ENCODE data around the gene DCBLD1. TPM values are rescaled to one million over a fixed set of nuclear protein-coding genes. Genes with fewer than 3 reads are reported as not detected.
"Not testable (repeated sequence)": the region's sequence is repeated elsewhere in the genome, so short reads cannot be mapped to it uniquely, and the experiment has no call there.

DCBLD1 gene
- total RNA-seq, 1 donor from 2014 or later = 14.2 TPM

DNA sequence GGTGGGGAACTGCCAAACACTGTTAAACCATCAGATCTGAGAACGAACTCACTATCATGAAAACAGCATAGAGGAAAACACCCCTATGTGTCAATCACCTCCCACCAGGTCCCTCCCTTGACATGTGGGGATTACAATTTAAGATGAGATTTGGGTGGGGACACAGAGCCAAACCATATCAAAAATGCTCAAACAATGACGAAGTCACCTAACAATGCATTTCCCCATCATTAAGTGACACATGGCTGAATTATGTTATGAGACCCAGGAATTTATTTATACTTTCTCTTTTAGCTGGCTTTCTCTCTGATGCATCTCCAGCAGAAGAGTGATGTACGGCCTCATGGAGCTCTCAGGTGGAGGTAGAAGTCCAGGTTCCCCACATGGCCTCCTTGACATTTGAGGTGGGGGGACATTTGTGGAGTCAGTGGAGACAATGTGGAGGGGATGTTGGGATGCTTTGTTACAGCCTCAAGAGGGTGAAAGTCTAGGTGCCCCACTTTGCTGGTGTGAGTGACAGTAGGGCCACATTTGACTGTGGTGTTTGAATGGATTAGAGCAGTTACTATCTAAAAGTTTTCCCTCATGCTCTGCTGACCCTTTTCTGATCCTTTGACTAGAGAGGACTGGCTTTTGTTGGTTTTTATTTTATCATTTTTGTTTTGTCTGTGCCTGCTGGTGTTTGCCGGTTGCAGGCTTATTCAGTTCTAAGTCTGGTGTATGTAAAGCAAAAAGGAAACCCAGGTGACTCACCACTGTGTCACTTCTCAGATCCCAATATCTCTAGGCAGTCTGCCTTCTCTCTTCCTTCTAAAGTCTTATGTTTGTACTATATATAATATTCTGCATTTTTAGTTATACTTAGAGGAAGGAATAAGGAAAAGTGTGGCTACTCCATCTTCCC is 18.5 kb upstream of the DCBLD1 start:
- Histone ChIP-seq H3K9me3 (no peaks in the 10 kb centered on the region), H3K36me3 (no peaks in the 10 kb centered on the region), H3K27ac (no peak overlapping the region), H3K4me3 (no peak overlapping the region), H3K27me3 (no peaks in the 10 kb centered on the region), H3K4me1 (no peaks in the 10 kb centered on the region)
- DNase-seq (ENCODE audit: extremely low spot score in 2 of 2) = no peak
- intact Hi-C loops (cut with DNase I) = no loop called here
- TF ChIP-seq POLR2AphosphoS5 (IDR thresholded peaks at IDR 0.05; ENCODE audit: insufficient read depth in 1 of 2, low read depth in 1 of 2) (no peak), POLR2A (IDR thresholded peaks at IDR 0.05) (no peak)
- TF ChIP-seq, protein P1, sequence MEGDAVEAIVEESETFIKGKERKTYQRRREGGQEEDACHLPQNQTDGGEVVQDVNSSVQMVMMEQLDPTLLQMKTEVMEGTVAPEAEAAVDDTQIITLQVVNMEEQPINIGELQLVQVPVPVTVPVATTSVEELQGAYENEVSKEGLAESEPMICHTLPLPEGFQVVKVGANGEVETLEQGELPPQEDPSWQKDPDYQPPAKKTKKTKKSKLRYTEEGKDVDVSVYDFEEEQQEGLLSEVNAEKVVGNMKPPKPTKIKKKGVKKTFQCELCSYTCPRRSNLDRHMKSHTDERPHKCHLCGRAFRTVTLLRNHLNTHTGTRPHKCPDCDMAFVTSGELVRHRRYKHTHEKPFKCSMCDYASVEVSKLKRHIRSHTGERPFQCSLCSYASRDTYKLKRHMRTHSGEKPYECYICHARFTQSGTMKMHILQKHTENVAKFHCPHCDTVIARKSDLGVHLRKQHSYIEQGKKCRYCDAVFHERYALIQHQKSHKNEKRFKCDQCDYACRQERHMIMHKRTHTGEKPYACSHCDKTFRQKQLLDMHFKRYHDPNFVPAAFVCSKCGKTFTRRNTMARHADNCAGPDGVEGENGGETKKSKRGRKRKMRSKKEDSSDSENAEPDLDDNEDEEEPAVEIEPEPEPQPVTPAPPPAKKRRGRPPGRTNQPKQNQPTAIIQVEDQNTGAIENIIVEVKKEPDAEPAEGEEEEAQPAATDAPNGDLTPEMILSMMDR (IDR thresholded peaks at IDR 0.05) = no peak

GRCh38 chr6:117464700-117465099 is 17.8 kb upstream of the DCBLD1 start:
- H3K9me3 ChIP-seq = no peaks in the 10 kb centered on the region
- no peak overlapping the region for H3K27ac ChIP-seq
- DNase-seq (ENCODE audit: extremely low spot score in 2 of 2) = no peak
- no peaks in the 10 kb centered on the region for H3K27me3 ChIP-seq
- H3K4me1 ChIP-seq = no peaks in the 10 kb centered on the region
- intact Hi-C loops (cut with DNase I) = no loop called here
- TF ChIP-seq POLR2A (IDR thresholded peaks at IDR 0.05) = no peak
- no peak for TF ChIP-seq POLR2AphosphoS5 (IDR thresholded peaks at IDR 0.05; ENCODE audit: insufficient read depth in 1 of 2, low read depth in 1 of 2)
- TF ChIP-seq, protein P1 (IDR thresholded peaks at IDR 0.05) = no peak
- H3K4me3 ChIP-seq = no peak overlapping the region
- no peaks in the 10 kb centered on the region for H3K36me3 ChIP-seq

DNA sequence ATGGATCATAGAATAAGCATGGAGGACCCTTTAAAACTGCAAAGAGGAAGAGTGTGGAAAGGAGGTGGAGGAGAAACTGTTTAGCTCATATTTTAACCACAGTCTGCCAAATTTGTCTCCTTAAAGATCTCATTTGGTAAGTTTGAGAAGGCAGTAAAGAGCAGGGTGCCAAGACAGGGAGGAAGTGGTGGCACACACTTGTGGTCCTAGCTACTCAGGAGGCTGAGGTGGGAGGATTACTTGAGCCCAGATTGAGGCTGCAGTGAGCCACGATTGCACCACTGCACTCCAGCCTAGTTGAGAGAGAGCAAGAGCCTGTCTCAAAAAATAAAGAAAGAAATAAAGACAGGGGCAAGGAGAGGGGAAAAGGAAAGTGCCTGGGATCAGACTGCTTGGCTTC is 16.8 kb upstream of the DCBLD1 start:
- Histone ChIP-seq H3K4me3 (no peak overlapping the region), H3K4me1 (no peaks in the 10 kb centered on the region), H3K27me3 (no peaks in the 10 kb centered on the region), H3K27ac (no peak overlapping the region), H3K36me3 (no peaks in the 10 kb centered on the region), H3K9me3 (no peaks in the 10 kb centered on the region)
- no peak for TF ChIP-seq POLR2A (IDR thresholded peaks at IDR 0.05)
- TF ChIP-seq, protein P1 (IDR thresholded peaks at IDR 0.05) = no peak
- no peak for TF ChIP-seq POLR2AphosphoS5 (IDR thresholded peaks at IDR 0.05; ENCODE audit: insufficient read depth in 1 of 2, low read depth in 1 of 2)
- no peak for DNase-seq (ENCODE audit: extremely low spot score in 2 of 2)
- intact Hi-C loops (cut with DNase I) = no loop called here

DNA sequence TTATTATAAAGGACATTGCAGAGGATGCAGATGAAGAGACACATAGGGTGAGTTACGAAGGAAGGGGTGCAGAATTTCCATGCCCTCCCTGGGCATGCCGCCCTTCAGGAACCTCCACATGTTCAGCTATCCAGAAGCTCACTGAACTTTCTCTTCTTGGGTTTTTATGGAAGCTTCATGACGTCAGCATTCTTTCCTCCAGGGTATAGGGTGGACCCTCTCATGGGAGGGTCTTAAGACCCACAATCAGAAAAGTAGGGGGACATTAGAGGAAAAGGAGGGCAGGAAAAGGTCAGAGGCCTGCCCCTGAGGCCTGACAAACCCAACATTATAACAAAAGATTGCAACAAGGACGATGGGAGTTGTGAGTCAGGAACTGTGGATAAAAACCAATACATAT is 14.6 kb upstream of the DCBLD1 start:
- Histone ChIP-seq H3K27me3 (no peaks in the 10 kb centered on the region), H3K36me3 (no peaks in the 10 kb centered on the region), H3K4me1 (no peaks in the 10 kb centered on the region), H3K27ac (no peak overlapping the region), H3K9me3 (no peaks in the 10 kb centered on the region), H3K4me3 (no peak overlapping the region)
- TF ChIP-seq, protein P1 (IDR thresholded peaks at IDR 0.05) = no peak
- TF ChIP-seq POLR2A (IDR thresholded peaks at IDR 0.05) = no peak
- no peak for TF ChIP-seq POLR2AphosphoS5 (IDR thresholded peaks at IDR 0.05; ENCODE audit: insufficient read depth in 1 of 2, low read depth in 1 of 2)
- intact Hi-C loops (cut with DNase I) = no loop called here
- DNase-seq (ENCODE audit: extremely low spot score in 2 of 2) = no peak

DNA sequence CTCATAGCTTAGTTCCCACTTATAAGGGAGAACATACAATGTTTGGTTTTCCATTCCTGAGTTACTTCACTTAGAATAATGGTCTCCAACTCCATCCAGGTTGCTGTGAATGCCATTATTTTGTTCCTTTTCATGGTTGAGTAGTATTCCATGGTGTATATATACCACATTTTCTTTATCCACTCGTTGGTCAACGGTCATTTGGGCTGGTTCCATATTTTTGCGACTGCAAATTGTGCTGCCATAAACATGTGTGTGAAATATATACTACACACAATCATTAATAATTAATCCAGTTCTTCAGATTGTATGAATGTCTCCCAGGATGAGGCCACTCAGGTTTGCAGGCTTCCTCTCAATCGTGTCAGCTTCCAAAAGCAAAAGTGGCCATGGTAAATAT is 13.9 kb upstream of the DCBLD1 start:
- intact Hi-C loops (cut with DNase I); H3K27ac ChIP-seq; H3K27me3 ChIP-seq; H3K4me3 ChIP-seq; H3K36me3 ChIP-seq; DNase-seq (ENCODE audit: extremely low spot score in 2 of 2); H3K9me3 ChIP-seq; H3K4me1 ChIP-seq: not testable (repeated sequence)
